Endodermal cell (in vitro differentiated cells): ENCODE results near the gene CALCOCO1. TPM values are rescaled to one million over a fixed set of nuclear protein-coding genes. Genes with fewer than 3 reads are reported as not detected.
"Not testable (repeated sequence)": the region's sequence is repeated elsewhere in the genome, so short reads cannot be mapped to it uniquely, and the experiment has no call there.

ENCODE experiments used
- DNase-seq: peaks from one replicate; pipeline ENCODE4 v3.0.0-alpha.2; 2017
- H3K27ac ChIP-seq: 2 replicates; pipeline ENCODE4 v1.5.1; 2013; ENCODE audit warnings: mild to moderate bottlenecking, low read depth, low read length, moderate library complexity
- H3K27me3 ChIP-seq: 2 replicates; pipeline ENCODE4 v1.6.1; 2013; ENCODE audit warnings: mild to moderate bottlenecking, low read length, moderate library complexity; ENCODE audit not compliant: insufficient read depth, control insufficient read depth, poor library complexity, severe bottlenecking
- H3K36me3 ChIP-seq: 2 replicates; pipeline ENCODE4 v1.7.0; 2013; ENCODE audit warnings: mild to moderate bottlenecking, low read length, moderate library complexity; ENCODE audit not compliant: control insufficient read depth, insufficient read depth
- H3K4me1 ChIP-seq: one replicate; pipeline ENCODE4 v1.7.0; 2013; ENCODE audit warnings: low read length; ENCODE audit not compliant: control insufficient read depth, insufficient read depth
- H3K4me3 ChIP-seq: 2 replicates; pipeline ENCODE4 v1.5.1; 2013; ENCODE audit warnings: mild to moderate bottlenecking, low read length, moderate library complexity
- H3K9ac ChIP-seq: 2 replicates; pipeline ENCODE4 v1.6.1; 2013; ENCODE audit warnings: mild to moderate bottlenecking, low read length, moderate library complexity; ENCODE audit not compliant: poor library complexity, severe bottlenecking; ENCODE audit errors: extremely low read depth
- H3K9me3 ChIP-seq: 2 replicates; pipeline ENCODE4 v1.6.1; 2013; ENCODE audit warnings: mild to moderate bottlenecking, low read length, moderate library complexity; ENCODE audit not compliant: control insufficient read depth
- H3K27ac Mint-ChIP-seq: 2 replicates; pipeline ENCODE4 v1.8.0; 2020; ENCODE audit warnings: mixed read lengths
- H3K27me3 Mint-ChIP-seq: 2 replicates; pipeline ENCODE4 v1.8.0; 2021; ENCODE audit warnings: mild to moderate bottlenecking, mixed read lengths; ENCODE audit not compliant: insufficient read depth
- H3K36me3 Mint-ChIP-seq: 2 replicates; pipeline ENCODE4 v1.8.0; 2020; ENCODE audit warnings: low read depth, mixed read lengths
- H3K4me1 Mint-ChIP-seq: 2 replicates; pipeline ENCODE4 v1.8.0; 2020; ENCODE audit warnings: mixed read lengths
- H3K4me3 Mint-ChIP-seq: 2 replicates; pipeline ENCODE4 v1.8.0; 2020; ENCODE audit warnings: mild to moderate bottlenecking, moderate library complexity, mixed read lengths
- H3K9me3 Mint-ChIP-seq: 2 replicates; pipeline ENCODE4 v1.8.0; 2020; ENCODE audit warnings: mild to moderate bottlenecking, mixed read lengths
- CTCF ChIP-seq: fragments of 200-600 bp; sonication (generic); conservative IDR thresholded peaks from 2 replicates; pipeline ENCODE4 v1.5.0; 2021; ENCODE audit warnings: antibody characterized with exemption, mild to moderate bottlenecking
- WGBS, 2 experiments: methylation state at CpG; one replicate each; pipeline versions ENCODE4 v1.1.5 to v1.1.7; 2013; ENCODE audit warnings: missing lambda C conversion rate in 2 of 2, mixed read lengths in 1 of 2; ENCODE audit not compliant: insufficient coverage in 1 of 2, insufficient read length in 1 of 2; 5-methylcytosine and 5-hydroxymethylcytosine counted together
- total RNA-seq, 2 donors: library from RNA; stranded (reverse); fragmentation: NEBNext Ultra II Directional in 1 of 2; extraction: Animal tissue kit (Norgen Biotek cat#: 25700) in 1 of 2; gene quantifications; 2 replicates in 1 of 2; 3 replicates in 1 of 2; pipeline ENCODE4 v1.2.1, GENCODE V29; 2021

Gene CALCOCO1
- total RNA-seq, 2 donors from 2014 or later, result 41.4 to 45.7 TPM

- H3K9me3 ChIP-seq, result no peaks in the 10 kb centered on the region
- H3K27me3 ChIP-seq, result no peaks in the 10 kb centered on the region
- H3K4me3 Mint-ChIP-seq, result no peak overlapping the region
- no peak overlapping the region for H3K9ac ChIP-seq
- no peak for DNase-seq
- 81 to 89% methylated on average over 6 to 9 of the region's 9 CpGs for WGBS, 2 experiments
- no peaks in the 10 kb centered on the region for H3K4me1 Mint-ChIP-seq
- H3K36me3 ChIP-seq, result no peaks in the 10 kb centered on the region
- H3K4me1 ChIP-seq, result no peaks in the 10 kb centered on the region
- no peak overlapping the region for H3K4me3 ChIP-seq
- no peaks in the 10 kb centered on the region for H3K36me3 Mint-ChIP-seq
- TF ChIP-seq CTCF, result no peak
- no peaks in the 10 kb centered on the region for H3K9me3 Mint-ChIP-seq
- peaks cover 19% of the 10 kb centered on the region for H3K27me3 Mint-ChIP-seq
- H3K27ac Mint-ChIP-seq, result no peak overlapping the region
- H3K27ac ChIP-seq, result no peak overlapping the region
Observed at GRCh38 chr12:53683983-53684382, 43.3 kb downstream of the CALCOCO1 start.

GRCh38 chr12:53683494-53683893, 43.8 kb downstream of the CALCOCO1 start:
- TF ChIP-seq CTCF, result no peak
- Histone ChIP-seq H3K9ac (no peak overlapping the region), H3K27ac (no peak overlapping the region), H3K36me3 (no peaks in the 10 kb centered on the region), H3K4me1 (no peaks in the 10 kb centered on the region), H3K27me3 (no peaks in the 10 kb centered on the region), H3K4me3 (no peak overlapping the region), H3K9me3 (no peaks in the 10 kb centered on the region)
- peaks cover 3% of the 10 kb centered on the region for H3K4me1 Mint-ChIP-seq
- 91 to 100% methylated on average over 1 to 2 of the region's 2 CpGs for WGBS, 2 experiments
- H3K27me3 Mint-ChIP-seq, result peaks cover 24% of the 10 kb centered on the region
- no peaks in the 10 kb centered on the region for H3K9me3 Mint-ChIP-seq
- no peak overlapping the region for H3K4me3 Mint-ChIP-seq
- no peak overlapping the region for H3K27ac Mint-ChIP-seq
- DNase-seq, result no peak
- no peaks in the 10 kb centered on the region for H3K36me3 Mint-ChIP-seq

- not testable (repeated sequence) for H3K27ac ChIP-seq, H3K4me3 Mint-ChIP-seq, H3K9me3 ChIP-seq, H3K27me3 ChIP-seq, H3K9ac ChIP-seq, H3K9me3 Mint-ChIP-seq, H3K27ac Mint-ChIP-seq, H3K4me3 ChIP-seq, H3K36me3 ChIP-seq, H3K36me3 Mint-ChIP-seq, H3K4me1 ChIP-seq, DNase-seq
- Mint-ChIP-seq H3K4me1 (peaks cover 23% of the 10 kb centered on the region), H3K27me3 (peaks cover 18% of the 10 kb centered on the region)
- 87 to 96% methylated on average over 4 of the region's 5 CpGs for WGBS, 2 experiments
Observed at GRCh38 chr12:53680061-53680460, 47.2 kb downstream of the CALCOCO1 start.

GRCh38 chr12:53677800-53678148, 49.5 kb downstream of the CALCOCO1 start:
- Mint-ChIP-seq H3K4me3 (peak overlapping the region; percentile 92), H3K9me3 (no peaks in the 10 kb centered on the region), H3K4me1 (peaks cover 26% of the 10 kb centered on the region), H3K27me3 (peaks cover 18% of the 10 kb centered on the region), H3K27ac (peak overlapping the region; percentile 93), H3K36me3 (peaks cover 16% of the 10 kb centered on the region)
- peak overlapping the region; percentile 91 for H3K4me3 ChIP-seq
- H3K36me3 ChIP-seq, result peaks cover 7% of the 10 kb centered on the region
- no peak overlapping the region for H3K9ac ChIP-seq
- 78 to 87% methylated on average over 4 to 5 of the region's 5 CpGs for WGBS, 2 experiments
- H3K9me3 ChIP-seq, result no peaks in the 10 kb centered on the region
- H3K4me1 ChIP-seq, result peaks cover 4% of the 10 kb centered on the region
- no peak for TF ChIP-seq CTCF
- peak overlapping the region; percentile 89 for H3K27ac ChIP-seq
- no peak for DNase-seq
- H3K27me3 ChIP-seq, result no peaks in the 10 kb centered on the region
